Bronchial epithelial cell (primary cell): ENCODE data around the gene DNAJC1. TPM values are rescaled to one million over a fixed set of nuclear protein-coding genes. Genes with fewer than 3 reads are reported as not detected.

Source experiments
- DNase-seq: peaks from one replicate; pipeline ENCODE4 v3.0.0-alpha.2; 2010; ENCODE audit warnings: low read depth
- FAIRE-seq: peaks from 2 replicates; lab custom pipeline; 2011; peaks lifted over from hg19 to GRCh38; lab: Jason Lieb, UNC
- H3K27me3 ChIP-seq: 2 replicates; pipeline ENCODE4 v1.5.1; 2011; ENCODE audit warnings: low read length; ENCODE audit not compliant: control insufficient read depth, insufficient read depth
- H3K36me3 ChIP-seq: 2 replicates; pipeline ENCODE4 v1.5.1; 2011; ENCODE audit warnings: low read length; ENCODE audit not compliant: control insufficient read depth, insufficient read depth
- H3K4me3 ChIP-seq: 2 replicates; pipeline ENCODE4 v1.5.1; 2011; ENCODE audit warnings: mild to moderate bottlenecking, low read depth, low read length, control low read depth
- total RNA-seq: library from RNA; depleted of rRNA; stranded (reverse); fragments of >200 nt; gene quantifications from 2 replicates; pipeline ENCODE4 v1.2.1, GENCODE V29; 2014
- TF ChIP-seq, protein P1 (sequence below): IDR thresholded peaks from 2 replicates; pipeline ENCODE4 v1.5.1; 2011; ENCODE audit warnings: mild to moderate bottlenecking, moderate library complexity, low read length, control low read depth, inconsistent platforms; ENCODE audit not compliant: insufficient read depth, severe bottlenecking

Gene DNAJC1
- total RNA-seq, 1 donor from 2014 or later, result 81.6 TPM

DNA sequence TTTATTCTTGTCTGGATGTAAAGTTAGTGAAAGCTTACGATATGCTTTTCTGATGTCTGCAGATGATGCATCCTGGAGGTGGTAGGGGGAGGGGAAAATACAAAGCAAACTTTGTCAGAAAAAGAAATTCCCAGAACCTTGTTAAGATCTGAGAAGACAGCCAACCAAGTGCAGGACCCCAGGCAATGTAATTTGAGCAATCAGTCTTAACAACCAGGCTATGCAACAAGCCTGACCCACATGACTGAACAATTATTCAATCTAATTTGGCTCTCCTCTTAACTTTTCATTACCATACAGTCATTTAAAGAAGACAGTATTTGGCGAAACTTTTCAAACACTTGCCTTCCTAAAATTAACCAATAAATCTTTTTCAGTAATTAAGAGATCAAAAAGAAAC lies 74.5 kb downstream of the DNAJC1 start:
- Histone ChIP-seq H3K4me3 (no peak overlapping the region), H3K27me3 (no peaks in the 10 kb centered on the region), H3K36me3 (no peaks in the 10 kb centered on the region)
- FAIRE-seq (no peak), DNase-seq (peak; percentile 21)
- TF ChIP-seq, protein P1, sequence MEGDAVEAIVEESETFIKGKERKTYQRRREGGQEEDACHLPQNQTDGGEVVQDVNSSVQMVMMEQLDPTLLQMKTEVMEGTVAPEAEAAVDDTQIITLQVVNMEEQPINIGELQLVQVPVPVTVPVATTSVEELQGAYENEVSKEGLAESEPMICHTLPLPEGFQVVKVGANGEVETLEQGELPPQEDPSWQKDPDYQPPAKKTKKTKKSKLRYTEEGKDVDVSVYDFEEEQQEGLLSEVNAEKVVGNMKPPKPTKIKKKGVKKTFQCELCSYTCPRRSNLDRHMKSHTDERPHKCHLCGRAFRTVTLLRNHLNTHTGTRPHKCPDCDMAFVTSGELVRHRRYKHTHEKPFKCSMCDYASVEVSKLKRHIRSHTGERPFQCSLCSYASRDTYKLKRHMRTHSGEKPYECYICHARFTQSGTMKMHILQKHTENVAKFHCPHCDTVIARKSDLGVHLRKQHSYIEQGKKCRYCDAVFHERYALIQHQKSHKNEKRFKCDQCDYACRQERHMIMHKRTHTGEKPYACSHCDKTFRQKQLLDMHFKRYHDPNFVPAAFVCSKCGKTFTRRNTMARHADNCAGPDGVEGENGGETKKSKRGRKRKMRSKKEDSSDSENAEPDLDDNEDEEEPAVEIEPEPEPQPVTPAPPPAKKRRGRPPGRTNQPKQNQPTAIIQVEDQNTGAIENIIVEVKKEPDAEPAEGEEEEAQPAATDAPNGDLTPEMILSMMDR, result no peak

DNA sequence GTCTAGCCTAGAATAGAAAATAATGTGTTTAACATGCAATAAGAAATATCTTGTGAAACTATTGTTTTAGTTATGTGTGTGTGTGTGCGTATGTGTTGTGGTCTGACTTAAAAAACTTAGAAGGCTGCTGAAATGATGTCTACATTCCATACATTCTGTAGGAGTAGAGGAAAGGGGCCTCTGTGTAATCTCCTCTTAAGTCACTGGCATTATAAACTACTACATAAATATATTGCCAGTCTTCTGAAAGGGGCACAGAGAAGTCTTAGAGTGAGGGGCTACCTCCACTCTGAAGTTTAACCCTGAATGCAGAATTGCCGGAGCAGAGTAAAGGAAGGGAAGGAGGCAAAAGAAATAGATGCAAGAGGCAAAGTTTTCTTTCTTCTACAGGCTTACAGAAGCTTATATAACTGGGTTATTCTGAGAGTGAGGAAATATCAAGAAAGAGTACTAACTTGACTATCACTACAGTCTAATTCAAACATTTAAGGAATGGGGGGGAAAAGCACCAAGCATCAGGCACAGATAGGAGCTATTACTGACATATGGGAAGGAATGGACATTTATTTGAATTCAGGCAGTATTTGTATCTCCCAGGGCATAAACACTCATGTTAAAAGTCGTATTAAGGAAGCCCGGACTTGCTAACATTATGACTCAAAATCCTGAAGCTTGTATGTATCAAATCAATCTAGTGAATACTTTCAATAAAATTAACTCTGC lies 75.7 kb downstream of the DNAJC1 start:
- Histone ChIP-seq H3K36me3 (no peaks in the 10 kb centered on the region), H3K4me3 (no peak overlapping the region), H3K27me3 (no peaks in the 10 kb centered on the region)
- no peak for FAIRE-seq
- TF ChIP-seq, protein P1, result no peak
- DNase-seq, result peak; percentile 59

DNA sequence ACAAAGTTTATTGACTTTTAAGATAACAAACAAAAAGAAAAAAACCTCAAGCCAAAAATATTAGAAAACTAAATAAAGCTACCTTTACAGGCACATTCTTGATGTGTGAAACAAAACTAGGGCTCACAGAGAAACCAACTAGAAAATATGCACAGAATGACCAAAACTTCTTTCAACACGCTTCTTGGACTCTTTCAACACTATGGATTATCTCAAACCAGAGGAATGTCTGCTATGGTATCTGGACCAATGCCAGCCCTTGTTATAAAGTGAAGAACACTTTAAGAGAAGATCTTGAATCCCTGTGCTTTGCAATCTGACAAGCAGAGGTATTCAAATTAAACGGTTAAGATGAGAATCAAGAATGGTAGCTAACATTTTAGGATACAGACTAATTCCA lies 76.6 kb downstream of the DNAJC1 start:
- no peaks in the 10 kb centered on the region for H3K36me3 ChIP-seq
- H3K27me3 ChIP-seq, result no peaks in the 10 kb centered on the region
- DNase-seq (peak; percentile 93), FAIRE-seq (no peak)
- H3K4me3 ChIP-seq, result no peak overlapping the region
- TF ChIP-seq, protein P1, result no peak

DNA sequence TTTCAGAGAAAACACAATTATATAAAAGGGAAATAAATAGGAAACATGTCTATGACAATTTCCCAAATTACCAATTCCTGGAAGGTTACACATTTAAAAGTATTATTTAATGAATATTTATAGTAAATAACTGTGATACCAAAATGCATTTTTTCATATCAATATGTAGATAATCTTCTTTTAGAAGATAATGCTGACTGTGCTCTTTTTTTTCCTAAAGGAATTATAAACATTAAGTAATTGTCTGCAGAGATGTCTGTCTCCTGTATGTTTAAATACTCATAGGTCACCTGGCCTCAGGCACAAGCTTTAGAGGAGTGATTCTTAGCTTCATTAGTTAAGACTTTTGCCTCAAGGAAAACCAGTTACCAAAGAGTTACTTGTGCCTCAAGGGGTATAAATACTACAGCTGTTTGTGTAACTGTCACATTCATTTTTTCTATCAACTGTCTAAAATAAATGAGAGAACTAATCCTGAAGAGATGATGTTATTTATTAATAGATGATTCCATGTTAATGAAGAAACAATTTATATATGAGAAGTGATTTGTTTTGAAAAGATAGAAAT lies 77.1 kb downstream of the DNAJC1 start:
- no peak for FAIRE-seq
- no peaks in the 10 kb centered on the region for H3K27me3 ChIP-seq
- peak; percentile 78 for DNase-seq
- no peaks in the 10 kb centered on the region for H3K36me3 ChIP-seq
- TF ChIP-seq, protein P1, result no peak
- H3K4me3 ChIP-seq, result no peak overlapping the region

DNA sequence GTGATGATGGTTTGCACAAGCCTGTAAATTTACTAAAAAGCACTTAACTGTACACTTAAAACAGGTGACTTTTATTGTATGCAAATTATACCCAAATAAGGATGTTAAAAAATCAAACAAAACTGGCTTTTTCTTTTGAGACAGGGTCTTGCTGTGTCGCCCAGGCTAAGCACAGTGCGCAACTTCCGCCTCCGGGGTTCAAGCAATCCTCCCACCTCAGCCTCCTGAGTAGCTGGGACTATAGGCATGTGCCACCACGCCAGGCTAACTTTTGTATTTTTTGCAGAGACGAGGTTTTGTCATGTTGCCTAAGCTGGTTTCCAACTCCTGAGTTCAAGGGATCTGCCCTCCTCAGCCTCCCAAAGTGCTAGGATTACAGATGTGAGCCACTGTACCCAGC lies 77.7 kb downstream of the DNAJC1 start:
- no peaks in the 10 kb centered on the region for H3K36me3 ChIP-seq
- FAIRE-seq (no peak), DNase-seq (no peak)
- no peaks in the 10 kb centered on the region for H3K27me3 ChIP-seq
- TF ChIP-seq, protein P1, result no peak
- H3K4me3 ChIP-seq, result no peak overlapping the region
